GM12878 (cell line): ENCODE data around the gene HCFC1R1. TPM values are rescaled to one million over a fixed set of nuclear protein-coding genes. Genes with fewer than 3 reads are reported as not detected.
A peak's percentile ranks its signal among the peaks of the same experiment; 100 is the strongest.
"Not testable (repeated sequence)": the region's sequence is repeated elsewhere in the genome, so short reads cannot be mapped to it uniquely, and the experiment has no call there.

Experiments used
- ATAC-seq: fragments of 200-7000 bp; cut with Tn5 transposase; 3 replicates; pipeline ENCODE4 v1.9.1; 2020; ENCODE audit warnings: mild to moderate bottlenecking, moderate library complexity
- BruUV-seq: library from RNA; stranded (reverse); fragments of 400-500 nt; replicated peaks from 2 replicates; lab custom pipeline; 2021; lab: Mats Ljungman, UMichigan
- CTCF ChIA-PET: fragments of 300-600 bp; sonication (Branson Sonifier 250); formaldehyde crosslinking; extraction: SDS; loops from one replicate; lab custom pipeline; 2021; ENCODE audit warnings: inconsistent platforms; lab: Yijun Ruan, JAX
- POLR2A ChIA-PET: fragments of 350-600 bp; formaldehyde crosslinking; extraction: SDS; loops from one replicate; lab custom pipeline; 2021; ENCODE audit warnings: inconsistent platforms; lab: Charles Lee
- RAD21 ChIA-PET: fragments of 300-600 bp; sonication (Branson Sonifier 250); formaldehyde crosslinking; loops from one replicate; lab custom pipeline; 2023; ENCODE audit warnings: antibody characterized with exemption; ENCODE audit not compliant: unreplicated experiment; lab: Charles Lee
- SMC1A ChIA-PET: fragments of 300-600 bp; sonication (Branson Sonifier 250); formaldehyde crosslinking; loops from one replicate; lab custom pipeline; 2023; ENCODE audit not compliant: unreplicated experiment, uncharacterized antibody; lab: Charles Lee
- DNase-seq: peaks from one replicate; pipeline ENCODE4 v3.0.0-alpha.2; 2011; ENCODE audit warnings: low read depth, low spot score
- FAIRE-seq: peaks from 3 replicates; lab custom pipeline; 2011; peaks lifted over from hg19 to GRCh38; lab: Jason Lieb, UNC
- H2AFZ ChIP-seq: 2 replicates; pipeline ENCODE4 v1.6.0; 2011; ENCODE audit warnings: low read depth, low read length, control low read depth; ENCODE audit not compliant: control insufficient read depth
- H3K27ac ChIP-seq: 2 replicates; pipeline ENCODE4 v1.5.1; 2011; ENCODE audit warnings: control low read depth; ENCODE audit not compliant: control insufficient read depth, insufficient read depth
- H3K27me3 ChIP-seq, 2 experiments: replicated peaks in 1 of 2; 2 replicates each; pipeline versions ENCODE4 v1.6.0 to v1.6.1; 2011; ENCODE audit warnings: low read length in 1 of 2; ENCODE audit not compliant: control insufficient read depth in 2 of 2, insufficient read depth in 2 of 2
- H3K36me3 ChIP-seq, 2 experiments: 2 replicates each; pipeline ENCODE4 v1.5.1; 2011; ENCODE audit warnings: low read length in 1 of 2; ENCODE audit not compliant: control insufficient read depth in 2 of 2, insufficient read depth in 2 of 2
- H3K4me1 ChIP-seq: 2 replicates; pipeline ENCODE4 v1.6.1; 2011; ENCODE audit warnings: mild to moderate bottlenecking, low read length, moderate library complexity, mixed read lengths; ENCODE audit not compliant: control insufficient read depth, insufficient read depth
- H3K4me2 ChIP-seq: 2 replicates; pipeline ENCODE4 v1.6.0; 2011; ENCODE audit warnings: control low read depth; ENCODE audit not compliant: control insufficient read depth, insufficient read depth
- H3K4me3 ChIP-seq: fragments of 200-600 bp; sonication (generic); 2 replicates; pipeline ENCODE4 v1.5.1; 2016
- H3K79me2 ChIP-seq: 2 replicates; pipeline ENCODE4 v1.6.0; 2011; ENCODE audit warnings: low read length; ENCODE audit not compliant: control insufficient read depth, insufficient read depth
- H3K9ac ChIP-seq: 2 replicates; pipeline ENCODE4 v1.8.0; 2011; ENCODE audit warnings: low read length, control low read depth, mixed read lengths; ENCODE audit not compliant: control insufficient read depth, insufficient read depth
- H3K9me3 ChIP-seq: replicated peaks from 3 replicates; pipeline ENCODE4 v1.5.1; 2011; ENCODE audit warnings: mild to moderate bottlenecking, low read length; ENCODE audit not compliant: control insufficient read depth, insufficient read depth
- H4K20me1 ChIP-seq: 2 replicates; pipeline ENCODE4 v1.6.0; 2011; ENCODE audit not compliant: control insufficient read depth, insufficient read depth
- CREB1 ChIP-seq: IDR thresholded peaks from 2 replicates; pipeline ENCODE4 v1.6.1; 2012; ENCODE audit warnings: low read depth, mild to moderate bottlenecking, inconsistent platforms
- CREM ChIP-seq: IDR thresholded peaks from 2 replicates; pipeline ENCODE4 v1.6.1; 2014; ENCODE audit warnings: antibody characterized with exemption, low read depth
- ELK1 ChIP-seq: IDR thresholded peaks from 2 replicates; pipeline ENCODE4 v1.6.1; 2012; ENCODE audit warnings: low read depth, low read length, improper control_type of control experiment
- GABPA ChIP-seq: IDR thresholded peaks from 2 replicates; pipeline ENCODE4 v1.6.1; 2014; ENCODE audit warnings: antibody characterized with exemption, low read depth, mild to moderate bottlenecking, inconsistent platforms
- NR2C2 ChIP-seq: IDR thresholded peaks from 2 replicates; pipeline ENCODE4 v1.6.1; 2011; ENCODE audit warnings: borderline replicate concordance, low read depth; ENCODE audit not compliant: control insufficient read depth, insufficient read length
- NR2F1 ChIP-seq: fragments of 450-650 bp; conservative IDR thresholded peaks from 2 replicates; pipeline ENCODE4 v1.6.1; 2017; ENCODE audit warnings: mild to moderate bottlenecking
- STAT3 ChIP-seq: IDR thresholded peaks from 2 replicates; pipeline ENCODE4 v1.6.1; 2011; ENCODE audit warnings: low read depth, low read length, improper control_type of control experiment
- ZNF592 ChIP-seq: fragments of 450-650 bp; IDR thresholded peaks from 2 replicates; pipeline ENCODE4 v1.6.1; 2017; ENCODE audit warnings: mild to moderate bottlenecking, moderate library complexity
- WGBS: methylation state at CpG from one replicate; pipeline ENCODE4 v1.1.6; 2016; ENCODE audit warnings: low lambda C conversion rate; ENCODE audit not compliant: insufficient replicate concordance, insufficient coverage; ENCODE audit errors: missing lambda C conversion rate; 5-methylcytosine and 5-hydroxymethylcytosine counted together
- in situ Hi-C: fragments of 300-500 bp; cut with MboI; formaldehyde crosslinking; loops from 9 replicates; pipeline ENCODE4 v1.14.3; 2018; ENCODE audit warnings: mixed read lengths
- intact Hi-C: fragments of 100-400 bp; cut with micrococcal nuclease; formaldehyde crosslinking; loops from one replicate; pipeline ENCODE4 v1.14.2; 2022; ENCODE audit not compliant: unreplicated experiment
- polyA plus RNA-seq, 11 experiments: library from polyadenylated mRNA; depleted of rRNA in 4 of 11; unstranded in 6 of 11; stranded (reverse) in 5 of 11; fragments of >200 nt; fragmentation: Nextera tagmentation in 4 of 11; fragmentation: Illumina TruSeq in 1 of 11; extraction: Ambion mirVana in 4 of 11; extraction: Trizol in 1 of 11; gene quantifications; 1 replicate in 1 of 11; 2 replicates in 10 of 11; pipeline versions ENCODE4 v1.2.1 to v1.2.3, GENCODE V29; 2011 to 2016; ENCODE audit warnings: inconsistent platforms in 2 of 11, missing spikeins in 2 of 11, low read depth in 1 of 11
- total RNA-seq, 4 experiments: library from RNA; depleted of rRNA in 3 of 4; stranded (reverse); fragments of >200 nt in 3 of 4; fragmentation: Illumina TruSeq in 1 of 4; extraction: Trizol in 1 of 4; gene quantifications; 2 replicates each; pipeline versions ENCODE4 v1.2.1 to v1.2.3, GENCODE V29; 2013 to 2021

Gene HCFC1R1
- total and polyA plus RNA-seq, 10 of the 15 experiments (the other 5 are each of a cell fraction or from before 2014, with no cell fraction given) = 2.8 to 42.5 (median 20.4) TPM

DNA sequence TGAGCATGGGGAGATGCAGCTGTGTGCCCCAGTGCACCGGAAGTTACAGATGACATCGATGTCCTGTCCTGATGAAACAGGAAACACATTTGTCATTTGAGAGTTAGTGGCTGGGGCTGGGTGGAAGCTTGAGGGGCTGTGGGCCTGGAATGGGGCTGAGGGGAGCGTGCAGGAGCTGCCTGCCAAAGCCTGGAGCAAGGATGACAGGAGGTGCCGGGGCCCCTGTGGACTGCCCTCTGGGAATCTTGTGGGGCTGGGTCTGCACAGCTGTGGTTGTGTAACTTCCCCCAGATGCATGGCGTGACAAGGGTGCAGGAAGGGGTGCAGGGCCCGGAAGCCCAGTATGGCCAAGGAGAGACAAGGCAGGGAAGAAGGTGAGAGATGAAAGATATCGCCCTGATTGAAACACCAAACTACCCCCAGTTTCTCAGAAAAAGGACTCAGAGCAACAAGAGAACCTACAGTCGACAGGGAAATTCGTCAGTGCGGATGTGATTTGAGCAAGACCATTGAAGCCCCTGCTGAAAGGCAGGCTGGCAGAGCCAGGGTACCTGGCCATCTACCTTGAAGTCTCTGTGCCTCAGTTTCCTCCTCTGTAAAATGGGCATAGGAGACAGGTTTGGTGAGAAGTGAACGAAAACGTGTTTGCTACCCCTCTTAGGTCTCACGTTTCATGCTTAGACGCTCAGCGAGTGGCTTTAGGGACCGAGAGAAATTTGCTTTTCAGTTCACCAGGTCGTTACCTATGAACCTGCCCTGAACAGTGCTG lies 31.4 kb upstream of the HCFC1R1 start:
- H3K27me3 ChIP-seq = no peaks in the 10 kb centered on the region
- intact Hi-C loops = no loop called here
- BruUV-seq = no TSS peak
- H3K4me3 ChIP-seq = no peak overlapping the region
- ChIA-PET SMC1A (interaction anchor here (1.7 kb wide), 1 partner anchor 23 kb away, joined by 5 read pairs; no protein-coding TSS in a partner anchor), POLR2A (no interaction called here), RAD21 (no interaction called here), CTCF (interaction anchor here (1.1 to 1.7 kb wide), 2 partner anchors 23 to 51 kb away, joined by 4 read pairs; no protein-coding TSS in a partner anchor)
- H3K4me1 ChIP-seq = peaks cover 16% of the 10 kb centered on the region
- FAIRE-seq (no peak), DNase-seq (no peak), ATAC-seq (no peak)
- TF ChIP-seq CREB1 (peak; percentile 82), NR2F1 (no peak), NR2C2 (no peak), ELK1 (no peak), STAT3 (no peak), GABPA (peak; percentile 71; the same call in 1 of the 2 replicates), CREM (peak; percentile 42; the same call in 1 of the 2 replicates), ZNF592 (no peak)
- H4K20me1 ChIP-seq = no peaks in the 10 kb centered on the region
- in situ Hi-C loops = no loop called here
- H3K9ac ChIP-seq = no peak overlapping the region
- H3K4me2 ChIP-seq = 0 out of 2 replicates have a peak overlapping the region, but pooled peaks have one; percentile 9
- no peak overlapping the region for H3K27ac ChIP-seq
- H3K79me2 ChIP-seq = no peaks in the 10 kb centered on the region
- no peaks in the 10 kb centered on the region for H3K36me3 ChIP-seq
- WGBS = 48% methylated on average over 17 of the region's 17 CpGs
- H3K9me3 ChIP-seq = no peaks in the 10 kb centered on the region
- no peak overlapping the region for H2AFZ ChIP-seq

DNA sequence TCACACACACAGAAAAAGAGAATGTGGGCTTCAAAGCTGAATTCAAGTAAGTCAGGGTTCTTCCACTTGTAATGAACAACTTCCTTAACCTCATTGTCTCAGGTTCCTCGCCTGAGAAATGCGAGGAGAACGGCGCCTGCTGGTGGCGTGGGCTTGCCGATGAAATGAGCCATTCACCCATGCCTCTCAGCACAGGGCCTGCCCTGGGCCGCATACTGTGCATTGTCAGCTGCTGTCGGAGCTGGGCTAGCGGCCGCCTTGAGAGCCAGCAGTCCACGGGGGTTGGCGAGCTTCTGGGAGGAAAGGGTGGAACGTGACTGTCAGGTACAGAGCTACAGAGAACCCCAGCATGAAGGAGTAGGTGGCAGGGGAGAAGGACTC lies 29.6 kb upstream of the HCFC1R1 start:
- CTCF ChIA-PET, H3K4me3 ChIP-seq, DNase-seq, POLR2A ChIA-PET, H3K36me3 ChIP-seq, H4K20me1 ChIP-seq, H3K9ac ChIP-seq, RAD21 ChIA-PET, intact Hi-C loops, SMC1A ChIA-PET, H3K27me3 ChIP-seq, BruUV-seq, H2AFZ ChIP-seq, H3K79me2 ChIP-seq, H3K27ac ChIP-seq, FAIRE-seq, H3K9me3 ChIP-seq, in situ Hi-C loops, H3K4me2 ChIP-seq: not testable (repeated sequence)
- 79% methylated on average over 13 of the region's 13 CpGs for WGBS
- H3K4me1 ChIP-seq = peaks cover 12% of the 10 kb centered on the region
- peak; percentile 54 for ATAC-seq
